Muscle layer of duodenum (tissue), 2 donors: ENCODE measurements around the gene R3HDM2.

Experiments used
- H3K27ac ChIP-seq: one replicate; pipeline ENCODE4 v1.7.0; 2013; ENCODE audit warnings: mild to moderate bottlenecking, low read length
- H3K27me3 ChIP-seq: one replicate; pipeline ENCODE4 v1.7.0; 2013; ENCODE audit warnings: low read depth, mild to moderate bottlenecking, control low read depth, low read length
- H3K36me3 ChIP-seq, 2 donors: one replicate each; pipeline ENCODE4 v1.7.0; 2013; ENCODE audit warnings: low read length in 2 of 2, control low read depth in 1 of 2, mild to moderate bottlenecking in 1 of 2; ENCODE audit not compliant: insufficient read depth in 2 of 2, control insufficient read depth in 1 of 2
- H3K4me1 ChIP-seq, 2 donors: one replicate each; pipeline ENCODE4 v1.7.0; 2013; ENCODE audit warnings: low read length in 2 of 2, mild to moderate bottlenecking in 2 of 2, control low read depth in 1 of 2, moderate library complexity in 1 of 2; ENCODE audit not compliant: insufficient read depth in 2 of 2, control insufficient read depth in 1 of 2
- H3K4me3 ChIP-seq, 2 donors: one replicate each; pipeline ENCODE4 v1.7.0; 2013; ENCODE audit warnings: low read length in 2 of 2, low read depth in 1 of 2, mild to moderate bottlenecking in 1 of 2
- H3K9me3 ChIP-seq, 2 donors: one replicate each; pipeline ENCODE4 v1.7.0; 2013; ENCODE audit warnings: low read length in 2 of 2, control low read depth in 1 of 2, mild to moderate bottlenecking in 1 of 2; ENCODE audit not compliant: control insufficient read depth in 1 of 2
- donor health status: healthy.

The R3HDM2 gene

GRCh38 chr12:57227315-57228115, 203.3 kb downstream of the R3HDM2 start:
- H3K27me3 ChIP-seq: peaks cover 42% of the 10 kb centered on the region
- H3K4me3 ChIP-seq: no peak overlapping the region
- no peaks in the 10 kb centered on the region for H3K9me3 ChIP-seq
- H3K27ac ChIP-seq: no peak overlapping the region
- H3K4me1 ChIP-seq: peaks cover 9 to 35% of the 10 kb centered on the region in 2 donors
- peaks cover 11 to 15% of the 10 kb centered on the region in 2 donors for H3K36me3 ChIP-seq

GRCh38 chr12:57226588-57227314, 204.1 kb downstream of the R3HDM2 start:
- no peak overlapping the region for H3K4me3 ChIP-seq
- peaks cover 48% of the 10 kb centered on the region for H3K27me3 ChIP-seq
- H3K27ac ChIP-seq: no peak overlapping the region
- H3K9me3 ChIP-seq: no peaks in the 10 kb centered on the region
- peaks cover 4 to 7% of the 10 kb centered on the region in 2 donors for H3K36me3 ChIP-seq
- H3K4me1 ChIP-seq: peaks cover 9 to 35% of the 10 kb centered on the region in 2 donors

GRCh38 chr12:57225680-57226210, 205.1 kb downstream of the R3HDM2 start:
- Histone ChIP-seq H3K4me3 (no peak overlapping the region), H3K27me3 (peaks cover 58% of the 10 kb centered on the region)

GRCh38 chr12:57224973-57225679, 205.7 kb downstream of the R3HDM2 start:
- H3K27ac ChIP-seq: no peak overlapping the region
- H3K36me3 ChIP-seq: peaks cover 0 to 4% of the 10 kb centered on the region in 2 donors
- H3K4me1 ChIP-seq: peaks cover under 1 to 22% of the 10 kb centered on the region in 2 donors
- H3K9me3 ChIP-seq: no peaks in the 10 kb centered on the region
- H3K4me3 ChIP-seq: no peak overlapping the region
- H3K27me3 ChIP-seq: peaks cover 62% of the 10 kb centered on the region

More at GRCh38 chr12:57225680-57226210, 205.1 kb downstream of the R3HDM2 start:
- Histone ChIP-seq H3K27ac (no peak overlapping the region), H3K9me3 (no peaks in the 10 kb centered on the region), H3K4me1 (peaks cover 7 to 28% of the 10 kb centered on the region in 2 donors), H3K36me3 (peaks cover 0 to 4% of the 10 kb centered on the region in 2 donors)

- no peaks in the 10 kb centered on the region for H3K36me3 ChIP-seq
- H3K9me3 ChIP-seq: no peaks in the 10 kb centered on the region
- no peak overlapping the region for H3K4me3 ChIP-seq
- H3K27ac ChIP-seq: no peak overlapping the region
- peaks cover 0 to 18% of the 10 kb centered on the region in 2 donors for H3K4me1 ChIP-seq
- H3K27me3 ChIP-seq: peaks cover 66% of the 10 kb centered on the region
These were observed 206.4 kb downstream of the R3HDM2 start for GRCh38 chr12:57224278-57224972.

- Histone ChIP-seq H3K27ac (no peak overlapping the region), H3K36me3 (no peaks in the 10 kb centered on the region), H3K4me3 (no peak overlapping the region), H3K9me3 (no peaks in the 10 kb centered on the region), H3K27me3 (peaks cover 76% of the 10 kb centered on the region), H3K4me1 (peaks cover 0 to 18% of the 10 kb centered on the region in 2 donors)
These were observed 207.4 kb downstream of the R3HDM2 start for GRCh38 chr12:57223191-57224165.

- H3K27me3 ChIP-seq: peaks cover 85% of the 10 kb centered on the region
- no peak overlapping the region for H3K4me3 ChIP-seq
- no peak overlapping the region for H3K27ac ChIP-seq
- H3K9me3 ChIP-seq: no peaks in the 10 kb centered on the region
- H3K36me3 ChIP-seq: no peaks in the 10 kb centered on the region
- peaks cover 0 to 22% of the 10 kb centered on the region in 2 donors for H3K4me1 ChIP-seq
These were observed 208.3 kb downstream of the R3HDM2 start for GRCh38 chr12:57222286-57223190.

GRCh38 chr12:57221169-57221917, 209.5 kb downstream of the R3HDM2 start:
- H3K27ac ChIP-seq: no peak overlapping the region
- no peaks in the 10 kb centered on the region for H3K9me3 ChIP-seq
- no peaks in the 10 kb centered on the region for H3K36me3 ChIP-seq
- peaks cover 86% of the 10 kb centered on the region for H3K27me3 ChIP-seq
- no peak overlapping the region for H3K4me3 ChIP-seq
- H3K4me1 ChIP-seq: peaks cover 0 to 29% of the 10 kb centered on the region in 2 donors

GRCh38 chr12:57220770-57221168, 210.1 kb downstream of the R3HDM2 start:
- Histone ChIP-seq H3K4me1 (peaks cover 0 to 34% of the 10 kb centered on the region in 2 donors), H3K36me3 (no peaks in the 10 kb centered on the region), H3K9me3 (no peaks in the 10 kb centered on the region), H3K27me3 (peaks cover 87% of the 10 kb centered on the region), H3K4me3 (no peak overlapping the region), H3K27ac (no peak overlapping the region)
